Measurements from ENCODE around the gene KAT7.

DNA sequence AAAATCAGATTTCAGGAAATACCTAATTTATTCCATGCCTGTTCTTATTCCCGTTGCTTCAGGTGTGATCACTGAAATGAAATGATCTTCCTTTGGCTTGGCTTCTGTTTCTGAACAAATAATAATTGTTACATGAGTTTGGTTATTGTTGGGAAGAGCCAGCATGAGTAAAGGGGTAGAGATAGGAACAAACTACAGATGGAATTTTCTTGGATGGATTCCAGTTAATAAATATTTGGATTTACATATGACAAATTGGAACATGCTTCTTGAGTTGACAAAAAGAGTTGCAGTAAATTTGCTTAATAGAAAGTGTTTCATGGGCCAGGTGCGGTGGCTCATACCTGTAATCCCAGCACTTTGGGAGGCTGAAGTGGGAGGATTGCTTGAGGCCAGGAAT lies 31.2 kb downstream of the KAT7 start:
- TF ChIP-seq GATA3 (IDR thresholded peaks at IDR 0.05; ENCODE audit: low read depth, low read length) (no peak), GATA2 (IDR thresholded peaks at IDR 0.05; ENCODE audit: low read depth, low read length) (no peak)

All from SH-SY5Y (cell line).